HG02885 (cell line): ENCODE results near the gene GRAMD1B.

ENCODE experiments used
- ATAC-seq: cut with Tn5 transposase; IDR thresholded peaks from one replicate; pipeline ENCODE4 v1.9.1; 2021; ENCODE audit warnings: mild to moderate bottlenecking; ENCODE audit not compliant: unreplicated experiment, poor library complexity

The GRAMD1B gene

DNA sequence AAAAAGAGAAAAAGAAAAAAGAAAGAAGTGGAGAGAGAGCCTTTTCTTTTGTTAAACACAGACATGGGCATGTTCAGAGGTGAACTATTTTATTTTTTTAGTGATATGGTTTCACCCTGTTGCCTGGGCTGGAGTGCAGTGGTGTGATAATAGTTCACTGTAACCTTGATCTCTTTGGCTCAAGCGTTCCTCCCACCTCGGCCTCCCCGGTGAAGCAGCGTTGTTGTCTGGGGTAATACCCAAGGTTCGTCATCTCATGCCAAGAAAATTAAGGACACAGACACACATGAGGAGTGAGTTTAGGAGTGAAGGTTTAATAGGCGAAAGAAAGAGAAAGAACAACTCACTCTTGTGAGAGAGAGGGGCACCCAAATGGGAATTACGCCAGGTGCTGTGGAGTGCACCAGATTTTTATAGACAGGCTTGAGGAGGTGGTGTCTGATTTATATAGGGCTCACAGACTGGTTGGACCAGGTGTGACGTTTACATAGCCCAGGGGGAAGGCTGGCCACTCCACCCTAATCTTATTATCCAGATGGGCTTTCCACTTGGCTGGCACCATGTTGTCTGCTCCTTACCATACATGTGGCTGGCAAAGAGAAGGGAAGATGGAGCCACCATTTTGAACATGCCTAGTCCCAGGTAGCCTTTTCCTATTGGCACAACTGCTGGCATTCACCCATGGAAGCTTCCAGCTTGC is 42.3 kb downstream of the GRAMD1B start:
- ATAC-seq: no peak

- no peak for ATAC-seq
Observed at GRCh38 chr11:123473941-123474677, 44.0 kb downstream of the GRAMD1B start.

DNA sequence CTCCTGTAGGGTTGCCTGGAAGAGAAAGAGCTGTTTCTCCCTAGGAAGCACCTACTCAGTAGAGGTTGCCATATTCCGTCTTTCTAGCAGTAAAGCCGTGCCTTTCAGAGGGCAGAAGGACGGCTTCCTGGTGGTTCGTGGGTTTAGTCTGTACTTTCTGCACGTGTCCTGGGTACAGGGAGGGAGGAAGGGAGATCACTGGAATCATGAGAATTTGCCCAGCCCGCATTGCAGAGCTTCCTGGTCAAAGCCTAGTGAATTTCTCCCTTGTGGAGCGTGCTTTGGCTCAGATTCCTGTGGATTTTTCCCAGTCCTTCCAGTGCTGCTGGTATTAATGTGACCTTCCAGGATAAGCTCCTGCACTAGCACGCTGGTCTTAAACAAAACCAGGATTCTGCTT is 44.9 kb downstream of the GRAMD1B start:
- ATAC-seq: no peak

- ATAC-seq: no peak
Observed at GRCh38 chr11:123475469-123475868, 45.4 kb downstream of the GRAMD1B start.

- no peak for ATAC-seq
Observed at GRCh38 chr11:123477205-123477907, 47.3 kb downstream of the GRAMD1B start.

GRCh38 chr11:123478352-123478987 is 48.4 kb downstream of the GRAMD1B start:
- no peak for ATAC-seq

GRCh38 chr11:123479048-123479837 is 49.2 kb downstream of the GRAMD1B start:
- peak; percentile 52 for ATAC-seq

- peak; percentile 45 for ATAC-seq
Observed at GRCh38 chr11:123480290-123480815, 50.3 kb downstream of the GRAMD1B start.

GRCh38 chr11:123480882-123481281 is 50.8 kb downstream of the GRAMD1B start:
- no peak for ATAC-seq

GRCh38 chr11:123481640-123482039 is 51.6 kb downstream of the GRAMD1B start:
- ATAC-seq: no peak

GRCh38 chr11:123482218-123482617 is 52.1 kb downstream of the GRAMD1B start:
- no peak for ATAC-seq

DNA sequence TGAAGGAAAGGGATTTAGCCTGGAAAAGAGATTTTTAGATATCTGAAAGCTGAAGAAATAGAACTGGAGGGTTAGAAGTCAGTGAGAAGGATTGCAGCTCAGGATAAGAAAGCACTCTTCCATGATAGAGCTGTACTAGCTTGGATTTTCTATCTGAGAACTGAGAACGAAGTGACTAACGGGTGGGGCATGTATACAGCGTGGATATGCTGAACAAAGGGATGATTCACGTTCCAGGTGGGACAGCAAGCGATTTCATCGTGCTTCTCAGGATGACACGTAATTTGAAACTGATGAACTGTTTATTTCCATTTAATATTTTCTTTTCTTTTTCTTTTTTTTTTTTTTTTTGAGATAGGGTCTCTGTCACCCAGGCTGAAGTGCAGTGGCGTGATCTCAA is 53.0 kb downstream of the GRAMD1B start:
- ATAC-seq: no peak

GRCh38 chr11:123483466-123483865 is 53.4 kb downstream of the GRAMD1B start:
- ATAC-seq: no peak

GRCh38 chr11:123484448-123484847 is 54.4 kb downstream of the GRAMD1B start:
- no peak for ATAC-seq

DNA sequence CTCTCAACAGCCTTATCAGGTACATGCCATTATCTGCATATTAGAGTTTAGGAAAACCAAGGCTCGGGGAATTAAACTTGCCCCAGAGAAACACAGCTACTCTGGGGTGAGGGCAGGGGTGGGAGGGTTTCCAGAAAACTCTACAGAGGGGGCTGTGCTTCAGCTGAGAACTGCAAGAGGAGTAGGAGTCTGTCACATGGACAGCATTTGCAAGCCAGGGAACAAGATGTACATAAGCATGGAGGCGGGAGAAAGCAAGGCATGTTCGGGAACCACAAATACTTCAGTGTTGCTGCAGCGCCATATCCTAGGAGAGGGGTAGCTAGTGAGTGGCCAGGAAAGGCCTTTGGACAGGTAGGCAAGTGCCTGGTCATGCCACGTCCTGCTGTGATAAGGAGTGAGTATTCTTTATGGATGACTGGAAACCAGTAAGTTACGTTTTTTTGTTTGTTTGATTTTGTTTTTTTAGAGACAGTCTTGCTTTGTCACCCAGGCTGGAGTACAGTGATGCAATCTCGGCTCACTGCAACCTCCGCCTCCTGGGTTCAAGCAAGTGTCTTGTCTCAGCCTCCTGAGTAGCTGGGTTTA is 57.2 kb downstream of the GRAMD1B start:
- ATAC-seq: no peak

- no peak for ATAC-seq
Observed at GRCh38 chr11:123490527-123490926, 60.5 kb downstream of the GRAMD1B start.

- no peak for ATAC-seq
Observed at GRCh38 chr11:123491241-123491640, 61.2 kb downstream of the GRAMD1B start.

- no peak for ATAC-seq
Observed at GRCh38 chr11:123493349-123494063, 63.4 kb downstream of the GRAMD1B start.
